GM19238 (cell line): ENCODE results near the gene F12.
"Not testable (repeated sequence)": the region's sequence is repeated elsewhere in the genome, so short reads cannot be mapped to it uniquely, and the experiment has no call there.

Experiments
- DNase-seq: peaks from one replicate; pipeline ENCODE4 v3.0.0; 2011; ENCODE audit warnings: low spot score; ENCODE audit not compliant: insufficient read length

Gene F12

GRCh38 chr5:177370488-177371119 lies 38.8 kb downstream of the F12 start:
- DNase-seq = peak; percentile 50

DNA sequence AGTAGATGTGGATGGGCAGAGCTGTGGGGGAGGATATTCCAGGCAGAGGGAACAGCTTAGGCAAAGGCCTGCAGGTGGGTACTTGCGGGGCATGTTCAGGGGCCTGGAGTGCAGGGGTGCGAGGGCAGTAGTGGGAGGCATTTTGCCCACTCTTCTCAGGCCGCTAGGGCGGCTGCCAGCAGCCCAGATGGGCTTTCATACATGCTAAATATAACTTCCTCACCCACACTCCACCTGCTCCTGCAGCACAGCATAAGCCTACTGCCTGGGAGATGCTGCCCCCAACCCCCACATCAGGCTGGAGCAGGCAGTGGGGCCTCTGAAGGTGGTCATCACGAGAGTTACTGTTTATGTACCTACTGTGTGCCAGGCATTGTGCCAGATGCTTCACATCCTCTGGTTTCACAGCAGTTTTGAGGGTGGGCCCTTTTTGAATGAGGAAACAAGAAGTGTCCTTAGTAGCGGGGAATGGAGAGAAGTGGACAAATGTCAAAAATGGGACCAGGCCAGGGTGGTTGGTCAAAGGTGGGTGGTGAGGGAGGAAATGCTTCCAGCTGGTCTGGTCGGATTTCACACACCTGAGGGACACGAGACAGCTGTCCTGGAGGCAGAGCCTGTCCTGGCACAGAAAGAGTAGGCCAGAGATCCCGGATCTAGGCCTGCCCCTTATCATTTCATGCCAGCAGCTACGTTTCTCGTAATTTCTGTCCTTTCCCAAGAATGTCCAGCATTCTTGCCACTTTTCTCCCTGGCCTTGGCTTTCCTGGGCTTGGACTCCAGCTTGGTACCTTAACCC lies 39.5 kb downstream of the F12 start:
- DNase-seq = no peak

DNA sequence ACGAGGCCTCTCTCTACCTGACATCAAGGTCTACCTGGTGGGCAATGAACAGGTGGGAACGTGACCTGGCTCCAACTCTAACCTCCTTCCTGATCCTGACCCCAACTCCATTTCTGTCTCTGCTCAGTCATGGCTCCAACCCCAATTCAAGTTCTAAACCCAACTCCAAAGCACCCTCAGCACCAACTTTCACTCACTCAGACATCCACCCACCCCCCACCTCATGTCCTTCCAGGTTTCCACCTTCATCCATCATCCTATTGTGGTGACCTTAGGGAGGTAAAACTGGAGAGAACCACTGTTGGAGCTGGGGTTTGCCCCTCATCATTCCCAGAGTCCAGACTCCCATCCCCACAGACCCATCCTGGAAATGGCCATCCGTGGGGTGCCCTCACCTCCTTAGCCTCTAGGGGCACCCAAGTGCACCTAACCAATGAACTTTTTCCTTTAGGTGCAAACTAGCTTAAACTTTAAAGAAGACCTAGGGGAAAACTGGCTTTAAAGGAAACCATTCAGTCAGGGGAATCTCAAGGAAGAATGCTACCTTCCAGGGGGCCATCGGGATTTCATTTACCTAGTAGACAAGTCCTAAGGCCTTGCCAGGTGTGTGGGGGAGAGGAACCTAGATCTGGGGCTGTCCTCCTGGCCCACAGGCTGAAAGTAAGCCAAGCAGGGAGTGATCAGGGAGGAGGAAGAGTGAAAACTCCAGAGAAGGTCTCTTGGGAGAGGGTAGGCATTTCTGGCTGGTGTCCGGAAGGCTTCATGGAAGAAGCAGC lies 40.3 kb downstream of the F12 start:
- peak; percentile 60 for DNase-seq

- DNase-seq = no peak
Measured at GRCh38 chr5:177367981-177368868, 41.1 kb downstream of the F12 start.

- DNase-seq = no peak
Measured at GRCh38 chr5:177367323-177367848, 42.0 kb downstream of the F12 start.

DNA sequence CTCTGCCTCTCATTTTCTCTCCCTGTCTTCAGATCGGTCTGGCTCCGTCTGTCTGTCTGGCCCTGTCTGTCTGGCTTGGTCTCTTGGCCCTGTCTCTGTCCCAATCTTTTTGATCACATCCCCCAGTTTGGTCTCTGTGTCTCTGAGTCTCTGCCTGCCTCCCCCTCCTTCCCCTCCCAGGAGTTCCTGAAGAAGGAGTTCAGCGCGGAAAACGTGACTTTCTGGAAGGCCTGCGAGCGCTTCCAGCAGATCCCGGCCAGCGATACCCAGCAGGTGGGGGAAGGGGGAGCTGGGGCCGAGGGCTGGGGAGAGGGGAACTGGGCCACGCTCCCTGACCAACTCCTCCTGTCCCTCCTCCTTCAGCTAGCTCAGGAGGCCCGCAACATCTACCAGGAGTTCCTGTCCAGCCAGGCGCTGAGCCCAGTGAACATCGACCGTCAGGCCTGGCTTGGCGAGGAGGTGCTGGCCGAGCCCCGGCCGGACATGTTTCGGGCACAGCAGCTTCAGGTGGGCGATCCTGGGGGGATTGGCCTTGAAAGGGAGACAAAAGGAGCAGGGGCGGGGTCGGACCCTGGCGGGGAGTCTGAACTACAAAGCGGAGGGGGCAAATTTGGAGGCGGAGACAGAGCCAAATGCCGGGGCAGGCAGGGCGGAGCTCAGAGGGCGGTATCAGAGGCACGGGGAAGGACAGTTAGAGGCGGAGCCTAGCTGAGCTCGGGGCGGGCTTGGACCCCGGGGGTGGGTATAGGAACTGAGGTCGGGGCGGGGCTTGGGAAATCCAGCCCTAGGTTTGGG lies 42.6 kb downstream of the F12 start:
- no peak for DNase-seq

DNA sequence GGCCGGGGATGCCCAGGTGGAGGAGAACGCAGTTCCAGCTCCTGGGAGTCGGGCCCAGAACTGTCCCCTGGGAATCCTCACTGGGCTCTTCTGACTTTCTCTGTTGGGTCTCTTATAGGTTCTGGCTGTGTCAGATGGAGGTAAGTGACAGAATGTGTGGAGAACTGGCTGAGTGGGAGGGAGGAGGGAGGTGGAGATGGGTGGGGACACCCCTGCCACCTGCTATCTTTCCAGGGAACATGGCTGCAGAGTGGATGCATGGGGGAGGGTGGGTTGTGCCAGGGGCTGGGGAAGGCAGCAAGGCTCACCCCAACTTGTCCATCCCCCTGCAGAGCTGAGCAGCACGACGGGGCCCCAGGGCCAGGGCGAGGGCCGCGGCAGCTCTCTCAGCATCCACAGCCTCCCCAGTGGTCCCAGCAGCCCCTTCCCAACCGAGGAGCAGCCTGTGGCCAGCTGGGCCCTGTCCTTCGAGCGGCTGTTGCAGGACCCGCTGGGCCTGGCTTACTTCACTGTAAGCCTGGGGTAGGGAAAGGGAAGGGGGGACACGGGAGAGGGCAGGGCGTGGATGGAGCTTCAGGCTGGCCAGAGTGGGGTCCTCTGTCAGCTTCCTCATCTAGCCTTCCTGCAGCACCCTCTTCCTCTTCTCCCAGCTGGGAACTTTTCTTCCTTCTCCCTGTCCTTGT lies 43.4 kb downstream of the F12 start:
- no peak for DNase-seq

- DNase-seq = peak; percentile 64
Measured at GRCh38 chr5:177364159-177364962, 45.0 kb downstream of the F12 start.

DNA sequence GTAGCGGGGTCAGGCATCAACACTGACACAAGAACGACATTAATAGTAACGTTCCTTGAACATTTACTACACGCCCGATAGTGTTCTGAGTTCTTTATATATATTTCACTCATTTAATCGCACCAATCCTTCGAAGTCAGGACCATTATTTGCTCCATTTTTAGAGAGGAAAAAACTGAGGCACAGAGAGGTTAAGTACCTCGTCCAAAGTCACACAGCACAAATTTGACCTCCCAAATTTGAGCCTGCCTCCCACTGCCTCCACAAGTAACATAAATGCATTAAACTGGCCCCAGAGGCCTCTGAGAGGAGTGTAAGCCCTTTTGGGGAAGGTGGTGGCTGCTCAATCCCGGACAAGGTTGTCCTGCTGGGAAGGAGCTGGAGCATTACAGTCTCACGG lies 45.8 kb downstream of the F12 start:
- DNase-seq = no peak

GRCh38 chr5:177362610-177363507 lies 46.5 kb downstream of the F12 start:
- DNase-seq = peak; percentile 69

GRCh38 chr5:177362292-177362609 lies 47.1 kb downstream of the F12 start:
- DNase-seq = no peak

GRCh38 chr5:177361418-177362291 lies 47.7 kb downstream of the F12 start:
- DNase-seq = no peak

GRCh38 chr5:177360740-177361139 lies 48.6 kb downstream of the F12 start:
- not testable (repeated sequence) for DNase-seq

DNA sequence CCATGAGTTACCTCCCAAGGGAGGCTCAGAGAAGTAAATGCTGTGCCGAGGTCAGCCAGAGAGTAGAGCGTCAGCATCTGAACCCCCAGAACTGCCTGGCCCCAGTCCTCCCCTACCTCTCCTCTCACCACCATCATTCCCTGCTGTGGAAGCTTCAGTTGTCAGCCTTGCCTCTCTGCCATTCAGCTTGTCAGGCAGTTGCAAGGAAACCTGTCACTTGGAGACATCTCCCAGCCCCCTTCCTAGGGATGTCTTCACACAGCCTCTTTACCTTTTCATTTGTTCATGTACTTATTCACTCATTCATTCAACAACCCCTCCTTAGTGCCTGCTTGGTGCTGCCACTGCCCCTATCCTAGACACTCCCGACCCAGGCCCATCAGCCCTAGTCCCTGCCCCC lies 49.5 kb downstream of the F12 start:
- no peak for DNase-seq

DNA sequence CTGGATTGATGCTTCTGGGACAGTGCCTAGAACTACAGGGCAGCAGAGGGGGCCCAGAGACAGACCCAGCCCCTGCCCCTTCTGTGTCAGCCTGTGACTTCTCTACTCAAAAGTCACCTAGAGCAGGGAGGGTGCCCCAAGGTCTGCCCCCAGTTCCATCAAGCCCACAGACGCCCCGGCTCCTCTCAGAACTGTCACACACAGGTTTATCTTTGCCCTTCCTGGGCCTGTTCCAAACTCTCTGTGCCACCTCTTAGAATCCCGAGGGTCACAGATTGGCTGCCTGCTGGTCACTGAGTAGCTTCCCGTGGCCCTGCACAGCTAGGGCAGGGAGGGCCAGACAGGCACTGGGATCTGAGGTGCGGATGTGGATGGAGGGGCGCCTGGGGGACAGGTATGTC lies 49.9 kb downstream of the F12 start:
- DNase-seq = no peak

- no peak for DNase-seq
Measured at GRCh38 chr5:177358370-177358819, 51.0 kb downstream of the F12 start.
